ENCODE data around the gene PTGR2.
"Not testable (repeated sequence)": the region's sequence is repeated elsewhere in the genome, so short reads cannot be mapped to it uniquely, and the experiment has no call there.

Gene PTGR2

GRCh38 chr14:73829526-73830431 lies 21.9 kb upstream of the PTGR2 start:
- no peak for TF ChIP-seq CTCF (IDR thresholded peaks at IDR 0.05; ENCODE audit: control insufficient read depth, extremely low read depth, insufficient read depth)
- DNase-seq (ENCODE audit: low read depth) = no peak
- no peak overlapping the region for H3K4me3 ChIP-seq (ENCODE audit: low read depth, low read length)

- H3K4me3 ChIP-seq (ENCODE audit: low read depth, low read length) = no peak overlapping the region
- no peak for TF ChIP-seq CTCF (IDR thresholded peaks at IDR 0.05; ENCODE audit: control insufficient read depth, extremely low read depth, insufficient read depth)
- no peak for DNase-seq (ENCODE audit: low read depth)
Measured at GRCh38 chr14:73833034-73833433, 18.6 kb upstream of the PTGR2 start.

GRCh38 chr14:73833530-73834260 lies 17.9 kb upstream of the PTGR2 start:
- H3K4me3 ChIP-seq (ENCODE audit: low read depth, low read length) = no peak overlapping the region
- no peak for TF ChIP-seq CTCF (IDR thresholded peaks at IDR 0.05; ENCODE audit: control insufficient read depth, extremely low read depth, insufficient read depth)
- no peak for DNase-seq (ENCODE audit: low read depth)

- H3K4me3 ChIP-seq (ENCODE audit: low read depth, low read length) = no peak overlapping the region
- no peak for TF ChIP-seq CTCF (IDR thresholded peaks at IDR 0.05; ENCODE audit: control insufficient read depth, extremely low read depth, insufficient read depth)
- no peak for DNase-seq (ENCODE audit: low read depth)
Measured at GRCh38 chr14:73834261-73834625, 17.4 kb upstream of the PTGR2 start.

GRCh38 chr14:73838293-73839034 lies 13.2 kb upstream of the PTGR2 start:
- not testable (repeated sequence) for DNase-seq (ENCODE audit: low read depth); H3K4me3 ChIP-seq (ENCODE audit: low read depth, low read length)

- no peak overlapping the region for H3K4me3 ChIP-seq (ENCODE audit: low read depth, low read length)
- TF ChIP-seq CTCF (IDR thresholded peaks at IDR 0.05; ENCODE audit: control insufficient read depth, extremely low read depth, insufficient read depth) = no peak
- no peak for DNase-seq (ENCODE audit: low read depth)
Measured at GRCh38 chr14:73842201-73842600, 9.4 kb upstream of the PTGR2 start.

GRCh38 chr14:73842851-73843250 lies 8.8 kb upstream of the PTGR2 start:
- DNase-seq (ENCODE audit: low read depth) = no peak
- no peak for TF ChIP-seq CTCF (IDR thresholded peaks at IDR 0.05; ENCODE audit: control insufficient read depth, extremely low read depth, insufficient read depth)
- H3K4me3 ChIP-seq (ENCODE audit: low read depth, low read length) = no peak overlapping the region

Data from LNCaP clone FGC (cell line).